ENCODE data around the gene TRRAP.

TRRAP gene

DNA sequence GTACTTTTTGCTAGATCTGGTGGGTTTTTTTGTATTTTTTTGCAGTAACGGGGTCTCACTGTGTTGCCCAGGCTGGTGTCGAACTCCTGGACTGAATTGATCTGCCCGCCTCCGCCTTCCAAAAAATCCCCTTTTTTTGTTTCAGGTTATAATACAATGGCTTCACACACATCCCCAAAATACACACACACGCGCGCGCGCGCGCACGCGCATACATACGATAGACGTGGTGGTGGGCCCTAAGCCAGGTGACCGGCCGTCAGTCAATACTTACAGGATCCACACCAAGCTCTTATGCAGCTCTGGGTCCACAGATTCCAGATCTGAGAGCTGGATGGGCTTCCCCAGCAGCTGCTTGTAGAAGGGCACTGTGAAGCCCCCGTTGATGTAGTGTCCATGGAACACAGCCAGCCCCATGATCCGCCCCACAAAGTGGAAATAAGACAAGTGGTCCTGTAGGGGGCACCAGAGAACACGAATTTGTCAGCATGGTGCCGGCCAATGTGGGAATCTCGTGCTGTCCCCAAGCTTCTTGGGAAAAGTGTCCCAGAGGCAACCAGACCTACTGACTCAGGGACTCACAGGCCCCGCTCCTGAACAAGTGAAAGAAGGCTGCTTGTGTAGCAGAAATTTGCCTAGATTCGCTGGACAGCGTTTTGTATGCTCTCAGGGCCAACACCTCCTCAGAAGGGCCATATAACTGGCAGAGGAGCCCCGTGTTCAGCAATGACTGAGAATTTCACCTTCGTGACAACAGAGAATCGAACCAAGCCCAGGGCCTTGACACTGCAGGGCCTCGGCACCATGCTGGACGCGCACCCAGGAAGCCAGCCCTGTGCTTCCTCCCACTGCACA lies 162.0 kb downstream of the TRRAP start:
- ChIA-PET CTCF (interaction anchor here (0.6 to 1.8 kb wide), 15 partner anchors 9 to 538 kb away, joined by 3 to 14 read pairs (median 4); no protein-coding TSS in a partner anchor), POLR2A (no interaction called here)
- peaks cover 29 to 71% of the 10 kb centered on the region in 2 experiments; a peak in 2 of 3 replicates for H3K36me3 ChIP-seq (ENCODE audit: control insufficient read depth in 2 of 2, insufficient read depth in 1 of 2, low read length in 2 of 2)
- H3K27ac ChIP-seq (ENCODE audit: extremely low read depth, low read depth, low read length) = no peak overlapping the region
- H3K4me1 ChIP-seq (ENCODE audit: control insufficient read depth, insufficient read depth, low read length) = no peaks in the 10 kb centered on the region
- H3K9me3 ChIP-seq (ENCODE audit: control insufficient read depth, insufficient read depth, low read depth, low read length) = no peaks in the 10 kb centered on the region
- no peak overlapping the region for H3K4me3 ChIP-seq (ENCODE audit: low read depth, low read length)
- TF ChIP-seq ZNF76 (tag by site-specific recombination; IDR thresholded peaks at IDR 0.05; ENCODE audit: borderline replicate concordance, low read depth) (0 out of 2 replicates have a peak, but pooled peaks have one; percentile 49), ZNF654 (tag by site-specific recombination; IDR thresholded peaks at IDR 0.05; ENCODE audit: low read depth) (peak; percentile 88), ZIC2 (tag by site-specific recombination; IDR thresholded peaks at IDR 0.05) (peak; percentile 22; the same call in 1 of the 2 replicates), ZNF341 (tag by site-specific recombination; IDR thresholded peaks at IDR 0.05; ENCODE audit: low read depth) (no peak), IKZF3 (tag by site-specific recombination; IDR thresholded peaks at IDR 0.05) (peak; percentile 85), ZNF404 (tag by site-specific recombination; IDR thresholded peaks at IDR 0.05) (no peak), ZNF2 (tag by site-specific recombination; IDR thresholded peaks at IDR 0.05) (peak; percentile 89), MYNN (tag by site-specific recombination; IDR thresholded peaks at IDR 0.05; ENCODE audit: borderline replicate concordance) (no peak), ZNF121 (tag by site-specific recombination; IDR thresholded peaks at IDR 0.05) (peak; percentile 82), ZNF37A (tag by site-specific recombination; IDR thresholded peaks at IDR 0.05) (no peak), PRDM10 (tag by site-specific recombination; IDR thresholded peaks at IDR 0.05) (no peak), ZNF660 (tag by site-specific recombination; IDR thresholded peaks at IDR 0.05) (0 out of 2 replicates have a peak, but pooled peaks have one; percentile 47), ZNF518A (tag by site-specific recombination; conservative IDR thresholded peaks at IDR 0.05; ENCODE audit: low read depth) (no peak)
- TF ChIP-seq, protein P1, sequence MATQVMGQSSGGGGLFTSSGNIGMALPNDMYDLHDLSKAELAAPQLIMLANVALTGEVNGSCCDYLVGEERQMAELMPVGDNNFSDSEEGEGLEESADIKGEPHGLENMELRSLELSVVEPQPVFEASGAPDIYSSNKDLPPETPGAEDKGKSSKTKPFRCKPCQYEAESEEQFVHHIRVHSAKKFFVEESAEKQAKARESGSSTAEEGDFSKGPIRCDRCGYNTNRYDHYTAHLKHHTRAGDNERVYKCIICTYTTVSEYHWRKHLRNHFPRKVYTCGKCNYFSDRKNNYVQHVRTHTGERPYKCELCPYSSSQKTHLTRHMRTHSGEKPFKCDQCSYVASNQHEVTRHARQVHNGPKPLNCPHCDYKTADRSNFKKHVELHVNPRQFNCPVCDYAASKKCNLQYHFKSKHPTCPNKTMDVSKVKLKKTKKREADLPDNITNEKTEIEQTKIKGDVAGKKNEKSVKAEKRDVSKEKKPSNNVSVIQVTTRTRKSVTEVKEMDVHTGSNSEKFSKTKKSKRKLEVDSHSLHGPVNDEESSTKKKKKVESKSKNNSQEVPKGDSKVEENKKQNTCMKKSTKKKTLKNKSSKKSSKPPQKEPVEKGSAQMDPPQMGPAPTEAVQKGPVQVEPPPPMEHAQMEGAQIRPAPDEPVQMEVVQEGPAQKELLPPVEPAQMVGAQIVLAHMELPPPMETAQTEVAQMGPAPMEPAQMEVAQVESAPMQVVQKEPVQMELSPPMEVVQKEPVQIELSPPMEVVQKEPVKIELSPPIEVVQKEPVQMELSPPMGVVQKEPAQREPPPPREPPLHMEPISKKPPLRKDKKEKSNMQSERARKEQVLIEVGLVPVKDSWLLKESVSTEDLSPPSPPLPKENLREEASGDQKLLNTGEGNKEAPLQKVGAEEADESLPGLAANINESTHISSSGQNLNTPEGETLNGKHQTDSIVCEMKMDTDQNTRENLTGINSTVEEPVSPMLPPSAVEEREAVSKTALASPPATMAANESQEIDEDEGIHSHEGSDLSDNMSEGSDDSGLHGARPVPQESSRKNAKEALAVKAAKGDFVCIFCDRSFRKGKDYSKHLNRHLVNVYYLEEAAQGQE (tag by site-specific recombination; IDR thresholded peaks at IDR 0.05) = peak; percentile 76
- TF ChIP-seq, protein P2, sequence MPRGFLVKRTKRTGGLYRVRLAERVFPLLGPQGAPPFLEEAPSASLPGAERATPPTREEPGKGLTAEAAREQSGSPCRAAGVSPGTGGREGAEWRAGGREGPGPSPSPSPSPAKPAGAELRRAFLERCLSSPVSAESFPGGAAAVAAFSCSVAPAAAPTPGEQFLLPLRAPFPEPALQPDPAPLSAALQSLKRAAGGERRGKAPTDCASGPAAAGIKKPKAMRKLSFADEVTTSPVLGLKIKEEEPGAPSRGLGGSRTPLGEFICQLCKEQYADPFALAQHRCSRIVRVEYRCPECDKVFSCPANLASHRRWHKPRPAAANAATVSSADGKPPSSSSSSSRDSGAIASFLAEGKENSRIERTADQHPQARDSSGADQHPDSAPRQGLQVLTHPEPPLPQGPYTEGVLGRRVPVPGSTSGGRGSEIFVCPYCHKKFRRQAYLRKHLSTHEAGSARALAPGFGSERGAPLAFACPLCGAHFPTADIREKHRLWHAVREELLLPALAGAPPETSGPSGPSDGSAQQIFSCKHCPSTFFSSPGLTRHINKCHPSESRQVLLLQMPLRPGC (tag by site-specific recombination; IDR thresholded peaks at IDR 0.05) = no peak
- TF ChIP-seq, protein P3, sequence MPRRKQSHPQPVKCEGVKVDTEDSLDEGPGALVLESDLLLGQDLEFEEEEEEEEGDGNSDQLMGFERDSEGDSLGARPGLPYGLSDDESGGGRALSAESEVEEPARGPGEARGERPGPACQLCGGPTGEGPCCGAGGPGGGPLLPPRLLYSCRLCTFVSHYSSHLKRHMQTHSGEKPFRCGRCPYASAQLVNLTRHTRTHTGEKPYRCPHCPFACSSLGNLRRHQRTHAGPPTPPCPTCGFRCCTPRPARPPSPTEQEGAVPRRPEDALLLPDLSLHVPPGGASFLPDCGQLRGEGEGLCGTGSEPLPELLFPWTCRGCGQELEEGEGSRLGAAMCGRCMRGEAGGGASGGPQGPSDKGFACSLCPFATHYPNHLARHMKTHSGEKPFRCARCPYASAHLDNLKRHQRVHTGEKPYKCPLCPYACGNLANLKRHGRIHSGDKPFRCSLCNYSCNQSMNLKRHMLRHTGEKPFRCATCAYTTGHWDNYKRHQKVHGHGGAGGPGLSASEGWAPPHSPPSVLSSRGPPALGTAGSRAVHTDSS (tag by site-specific recombination; IDR thresholded peaks at IDR 0.05) = no peak
- TF ChIP-seq, protein P4, sequence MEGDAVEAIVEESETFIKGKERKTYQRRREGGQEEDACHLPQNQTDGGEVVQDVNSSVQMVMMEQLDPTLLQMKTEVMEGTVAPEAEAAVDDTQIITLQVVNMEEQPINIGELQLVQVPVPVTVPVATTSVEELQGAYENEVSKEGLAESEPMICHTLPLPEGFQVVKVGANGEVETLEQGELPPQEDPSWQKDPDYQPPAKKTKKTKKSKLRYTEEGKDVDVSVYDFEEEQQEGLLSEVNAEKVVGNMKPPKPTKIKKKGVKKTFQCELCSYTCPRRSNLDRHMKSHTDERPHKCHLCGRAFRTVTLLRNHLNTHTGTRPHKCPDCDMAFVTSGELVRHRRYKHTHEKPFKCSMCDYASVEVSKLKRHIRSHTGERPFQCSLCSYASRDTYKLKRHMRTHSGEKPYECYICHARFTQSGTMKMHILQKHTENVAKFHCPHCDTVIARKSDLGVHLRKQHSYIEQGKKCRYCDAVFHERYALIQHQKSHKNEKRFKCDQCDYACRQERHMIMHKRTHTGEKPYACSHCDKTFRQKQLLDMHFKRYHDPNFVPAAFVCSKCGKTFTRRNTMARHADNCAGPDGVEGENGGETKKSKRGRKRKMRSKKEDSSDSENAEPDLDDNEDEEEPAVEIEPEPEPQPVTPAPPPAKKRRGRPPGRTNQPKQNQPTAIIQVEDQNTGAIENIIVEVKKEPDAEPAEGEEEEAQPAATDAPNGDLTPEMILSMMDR (tag by site-specific recombination; IDR thresholded peaks at IDR 0.05) = peak; percentile 73

Data from HEK293 (cell line).